ENCODE results near the gene SOX1.

The SOX1 gene

DNA sequence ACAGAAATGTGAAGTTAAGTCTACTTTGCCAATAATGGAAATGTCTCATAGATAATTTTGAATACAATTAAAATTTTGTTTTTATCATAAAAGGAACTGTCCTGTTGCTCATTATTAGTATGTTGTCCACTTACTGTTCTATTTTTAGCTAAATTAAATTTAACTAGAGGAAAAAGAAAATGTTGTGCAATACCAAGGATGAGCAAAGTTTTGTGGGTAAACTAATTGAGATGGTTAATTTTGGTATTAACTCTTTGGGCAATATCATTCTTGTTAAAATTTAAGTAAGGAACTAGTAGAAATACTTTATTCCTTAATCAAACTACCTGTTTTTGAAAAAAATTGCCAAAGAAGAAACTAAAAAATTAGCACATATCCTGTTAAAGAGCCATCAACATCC lies 43.5 kb downstream of the SOX1 start:
- no peak for DNase-seq

DNA sequence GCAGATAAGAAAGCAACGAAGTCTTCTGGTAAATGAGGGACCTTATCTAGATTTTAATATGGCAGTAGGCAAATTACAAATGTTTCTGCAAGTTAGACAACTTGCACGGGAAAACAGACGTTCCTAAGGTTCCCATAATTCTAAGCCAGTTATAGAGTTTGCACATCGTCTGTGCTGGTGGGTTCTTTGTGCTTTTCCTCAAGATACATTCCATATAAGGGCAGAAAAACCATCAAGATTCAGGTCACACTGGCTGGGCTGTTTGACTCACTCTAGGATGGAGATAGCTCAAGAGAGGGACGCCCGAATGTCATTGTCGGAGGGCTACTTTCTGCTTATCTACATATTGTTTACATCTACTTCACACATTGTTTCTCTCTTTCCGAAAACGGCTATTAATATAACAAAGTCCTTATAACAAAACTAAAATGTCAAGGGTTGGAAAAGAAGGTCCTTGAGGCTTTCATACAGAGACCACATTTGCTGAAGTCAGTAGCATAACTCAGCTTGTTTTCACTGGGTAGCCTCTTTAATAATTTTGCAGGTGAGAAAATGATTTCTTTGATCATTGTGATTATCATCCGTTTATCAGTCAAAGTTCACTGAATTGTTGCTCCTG lies 44.4 kb downstream of the SOX1 start:
- DNase-seq: no peak

DNA sequence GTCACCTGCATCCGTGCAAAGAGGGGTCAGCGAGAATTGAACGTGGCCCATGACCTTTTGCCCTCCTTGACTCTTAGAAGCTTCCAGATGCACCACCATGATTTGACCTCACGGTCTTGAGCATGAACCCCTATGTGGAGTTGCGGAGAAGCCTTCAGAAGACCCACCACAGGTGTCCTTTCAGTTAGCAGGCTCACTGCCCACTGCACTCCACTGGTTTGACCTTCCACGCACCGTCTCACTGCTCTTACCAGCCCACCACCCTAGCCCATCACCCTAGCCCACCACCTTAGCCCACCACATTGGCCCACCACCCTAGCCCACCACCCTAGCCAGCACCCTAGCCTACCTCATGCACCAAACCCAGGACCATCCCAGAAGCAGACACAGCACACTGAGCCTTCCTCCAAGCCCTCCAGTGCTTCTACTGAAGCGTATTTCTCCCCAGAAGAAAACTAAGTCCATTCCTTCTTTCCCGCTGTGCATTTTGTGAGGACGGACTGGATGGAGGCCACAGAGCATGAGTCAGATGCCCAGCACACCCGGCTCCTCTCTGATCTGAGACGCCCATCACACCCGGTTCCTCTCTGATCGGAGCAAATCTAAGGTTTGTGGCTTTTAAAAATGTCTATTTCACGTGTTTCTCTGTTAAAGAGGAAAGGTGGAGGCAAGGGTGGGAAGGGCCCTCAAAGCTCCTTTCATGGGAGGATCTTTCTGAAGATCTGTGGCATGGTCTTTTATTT lies 45.8 kb downstream of the SOX1 start:
- DNase-seq: no peak

DNA sequence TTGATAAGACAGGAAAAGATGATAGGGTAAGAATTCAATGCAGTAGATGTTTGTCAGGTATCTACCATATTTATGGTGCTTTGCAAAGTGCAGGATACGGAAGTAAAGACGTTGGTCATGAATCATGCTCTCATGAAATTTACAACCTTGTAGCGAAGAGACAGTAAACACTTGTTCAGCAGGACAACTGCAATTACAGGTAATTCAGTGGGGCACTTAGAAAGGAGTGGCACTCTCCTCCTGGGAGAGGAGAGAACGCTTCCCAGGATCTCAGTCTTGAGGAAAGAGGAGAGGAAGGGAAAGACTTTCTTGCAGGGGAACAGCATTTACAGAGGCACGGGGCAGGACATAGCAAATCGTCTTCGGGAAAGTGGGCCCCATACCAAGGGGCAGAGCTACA lies 46.4 kb downstream of the SOX1 start:
- DNase-seq: peak in 1 of 2 experiments; percentile 45

DNA sequence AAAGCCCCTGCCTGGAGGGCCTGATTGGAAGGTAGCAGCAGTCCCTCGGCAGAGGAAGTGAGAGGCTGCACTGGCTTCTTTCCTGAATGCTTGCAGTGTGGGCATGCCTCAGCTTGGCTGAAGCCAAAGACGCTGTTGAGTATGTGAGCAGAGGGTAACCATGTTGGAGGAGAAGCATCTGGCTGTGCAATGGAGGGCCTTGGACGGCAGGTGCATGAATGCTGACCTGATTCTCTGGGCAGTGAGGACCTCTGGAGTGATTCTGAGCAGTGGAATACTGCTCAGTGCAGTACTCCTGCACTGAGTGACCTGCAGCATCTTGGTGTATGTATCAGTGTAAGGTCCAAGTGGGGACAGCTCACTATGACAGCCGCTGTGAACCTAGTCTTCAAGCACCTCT lies 46.9 kb downstream of the SOX1 start:
- no peak for DNase-seq

DNA sequence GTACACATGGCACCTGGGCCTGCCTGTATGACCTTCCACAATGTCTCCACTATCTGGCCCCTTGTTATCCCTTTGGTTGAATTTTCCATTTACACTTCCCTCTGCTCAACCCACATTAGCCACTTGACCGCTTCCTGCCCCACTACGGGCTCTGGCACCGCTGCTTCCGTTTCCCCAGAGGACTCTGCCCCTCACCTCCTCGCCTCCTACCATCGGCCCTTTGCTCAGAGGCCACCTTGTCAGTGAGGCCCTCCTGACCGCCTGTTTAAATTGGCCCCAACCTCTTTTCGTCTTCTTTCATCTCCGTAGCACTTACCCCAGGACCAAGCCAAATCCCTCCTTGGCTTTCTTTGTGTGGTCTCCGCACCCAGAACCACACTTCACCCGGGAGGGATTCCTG lies 47.4 kb downstream of the SOX1 start:
- DNase-seq: no peak

DNA sequence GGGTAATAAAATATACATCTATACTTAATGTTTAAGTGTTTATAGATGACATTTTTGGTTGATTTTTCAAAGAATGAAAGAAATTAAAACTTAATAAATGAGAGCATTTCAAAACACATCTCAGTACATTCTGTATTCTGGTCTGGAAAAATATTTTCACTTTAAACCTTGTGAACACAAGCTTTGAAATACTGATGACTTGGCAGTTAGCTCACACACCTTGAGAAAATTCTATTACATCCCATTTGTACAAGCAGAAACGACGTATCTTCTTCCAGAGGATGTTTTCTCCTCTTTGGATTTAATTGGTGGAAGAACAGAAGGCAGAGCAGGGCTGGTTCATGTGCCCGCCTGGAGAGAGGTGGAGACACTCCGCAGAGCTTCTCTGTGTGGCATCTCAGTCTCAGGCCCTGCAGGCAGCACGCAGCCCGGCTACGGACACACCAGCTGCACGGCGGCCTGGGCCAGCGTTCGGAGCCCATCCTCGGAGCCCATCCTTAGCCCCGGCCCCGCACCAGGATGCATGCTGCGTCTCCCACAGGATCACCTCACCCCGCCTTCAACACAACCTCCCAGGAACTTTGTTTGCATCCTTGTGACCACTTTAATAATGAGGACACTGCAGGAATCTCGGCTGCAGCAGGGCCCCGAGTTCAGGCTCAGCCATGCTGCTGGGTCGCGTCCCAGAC lies 48.6 kb downstream of the SOX1 start:
- no peak for DNase-seq

DNA sequence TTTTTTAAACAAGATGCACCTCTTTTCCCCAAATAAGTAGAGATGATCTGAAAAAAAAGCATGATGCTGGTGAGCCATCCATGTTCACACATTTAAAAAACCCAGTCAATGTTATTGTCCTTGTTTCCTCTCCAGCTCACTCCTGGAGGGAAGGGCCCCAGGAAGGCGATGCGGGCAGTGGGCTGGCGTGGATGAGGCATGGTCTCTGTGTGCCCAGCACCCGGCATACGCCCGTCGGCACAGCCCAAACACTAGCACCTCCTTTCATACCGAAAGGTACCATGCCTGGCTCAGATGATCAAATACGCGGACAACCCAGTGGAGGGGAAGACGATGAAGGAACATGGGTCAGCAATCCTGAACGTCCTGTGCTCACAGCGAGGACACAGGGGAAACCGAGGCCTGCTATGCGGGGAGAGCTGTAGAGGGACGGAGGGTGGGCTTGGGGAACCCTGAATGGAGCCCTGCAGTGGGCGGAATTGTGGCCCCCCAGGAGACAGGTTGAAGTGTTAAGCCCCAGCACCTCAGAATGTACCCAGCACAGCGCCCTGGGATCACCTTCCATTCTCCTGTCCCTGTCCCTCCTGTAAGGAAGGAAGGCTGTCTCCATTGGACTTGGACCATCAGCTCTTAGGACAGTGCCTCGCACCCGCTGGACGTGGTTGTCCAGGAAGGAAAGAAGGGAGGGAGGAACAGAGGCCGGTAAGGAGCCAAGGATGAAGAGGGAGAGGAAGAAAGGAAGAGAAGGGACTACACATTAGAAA lies 49.4 kb downstream of the SOX1 start:
- DNase-seq: no peak

DNA sequence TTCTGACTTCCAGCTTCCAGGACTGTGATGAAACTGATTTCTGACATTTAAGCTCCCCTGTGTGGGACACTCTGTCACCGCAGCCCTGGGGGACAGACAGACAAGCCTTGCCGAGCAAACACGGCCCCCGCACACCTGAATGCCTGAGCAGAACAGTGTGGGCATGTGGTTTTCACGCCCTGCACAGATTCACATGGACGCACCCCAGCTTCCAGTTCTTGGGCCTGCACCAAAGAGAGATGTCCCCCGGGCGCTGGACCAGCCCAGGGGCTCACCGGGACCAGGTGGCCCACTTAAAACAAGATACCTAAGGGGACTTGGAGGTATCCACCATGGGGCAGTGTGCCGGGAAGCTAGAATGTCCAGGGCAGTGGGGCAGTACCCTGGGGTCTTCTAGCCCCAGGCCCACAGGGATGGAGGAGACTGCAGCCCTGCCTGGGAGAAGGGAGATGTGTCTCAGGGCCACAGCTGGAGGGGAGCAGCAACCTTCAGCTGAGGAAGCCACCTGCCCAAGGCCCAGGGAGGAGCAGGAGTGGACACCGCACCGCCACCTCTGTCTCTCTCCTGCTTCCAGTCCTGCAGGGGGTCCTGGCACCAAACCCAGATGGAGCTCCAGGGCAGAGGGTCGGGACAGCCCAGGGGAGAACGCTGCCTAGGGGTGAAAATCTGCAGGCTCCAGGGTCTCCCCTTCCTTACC lies 50.5 kb downstream of the SOX1 start:
- DNase-seq: no peak

DNA sequence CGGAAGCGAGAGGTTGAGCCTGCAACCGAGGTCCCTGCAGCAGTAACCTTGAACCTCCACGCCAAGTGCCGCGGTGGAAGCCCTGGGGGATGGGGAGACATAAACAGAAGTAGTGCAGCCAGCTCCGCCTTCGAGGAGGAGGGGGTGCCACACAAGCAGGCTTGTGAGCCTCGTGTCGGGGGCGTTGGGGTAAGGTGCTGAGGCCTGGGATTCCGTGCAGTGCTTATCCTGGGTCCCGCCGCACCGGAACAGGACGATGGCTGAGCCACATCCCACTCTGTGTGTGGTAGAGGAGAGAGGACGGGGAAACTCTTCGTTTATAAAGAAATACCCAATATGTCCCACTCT lies 51.0 kb downstream of the SOX1 start:
- no peak for DNase-seq

DNA sequence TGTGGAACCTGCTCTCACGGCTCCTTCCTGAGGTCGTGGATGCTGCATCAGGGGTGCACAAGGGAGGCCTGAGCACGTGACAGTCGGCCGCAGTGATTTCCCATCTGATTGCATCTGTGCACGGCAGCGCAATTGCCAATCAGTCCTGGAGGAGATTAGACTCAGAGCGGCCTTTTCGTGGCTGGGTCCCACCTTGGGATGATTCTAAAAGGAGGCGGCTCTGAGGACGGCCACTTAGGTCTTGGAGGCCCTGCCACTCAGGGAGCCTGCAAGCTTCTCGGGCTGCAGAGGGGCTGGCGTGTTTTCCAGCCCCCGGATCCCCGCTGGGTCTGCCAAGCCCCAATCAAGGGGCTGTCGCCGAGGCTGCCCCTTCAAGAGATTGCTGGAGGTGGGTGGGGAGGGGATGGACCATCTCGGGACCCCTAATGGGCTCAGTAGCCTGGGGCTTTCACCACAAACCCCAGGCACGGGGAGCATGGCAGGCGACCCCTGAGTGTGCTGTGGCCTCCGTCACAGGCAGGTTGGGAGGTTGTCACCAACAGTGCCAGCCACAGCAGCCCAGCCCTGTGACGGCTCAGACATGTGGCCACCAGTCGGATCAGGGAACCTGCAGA lies 51.6 kb downstream of the SOX1 start:
- no peak for DNase-seq

DNA sequence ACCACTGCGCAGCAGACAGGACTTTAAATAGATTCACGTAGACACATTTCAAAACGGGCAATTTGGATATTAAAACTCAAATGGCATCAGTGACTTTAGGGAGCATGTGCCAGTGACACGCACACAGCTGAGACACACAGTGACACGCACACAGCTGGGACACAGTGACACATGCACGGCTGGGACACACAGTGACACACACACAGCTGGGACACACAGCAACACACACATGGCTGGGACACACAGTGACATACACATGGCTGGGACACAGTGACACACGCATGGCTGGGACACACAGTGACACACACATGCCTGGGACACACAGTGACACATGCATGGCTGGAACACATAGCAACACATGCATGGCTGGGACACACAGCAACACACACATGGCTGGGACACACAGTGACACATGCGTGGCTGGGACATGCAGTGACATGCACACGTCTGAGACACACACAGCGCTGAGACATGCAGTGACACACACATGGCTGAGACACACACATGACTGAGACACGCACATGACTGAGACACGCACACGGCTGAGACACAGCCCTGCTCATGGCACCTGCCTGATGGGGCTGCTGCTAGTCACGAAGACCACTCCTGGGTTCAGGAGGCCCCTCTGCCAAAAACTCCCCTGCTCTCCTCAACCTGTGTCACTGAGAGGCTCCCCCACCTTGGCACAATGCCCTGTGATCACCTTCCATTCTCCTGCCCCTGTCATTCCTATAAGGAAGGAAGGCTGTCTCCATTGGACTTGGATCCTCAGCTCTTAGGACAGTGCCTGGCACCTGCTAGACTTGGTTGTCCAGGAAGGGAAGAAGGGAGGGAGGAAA lies 52.5 kb downstream of the SOX1 start:
- no peak for DNase-seq

DNA sequence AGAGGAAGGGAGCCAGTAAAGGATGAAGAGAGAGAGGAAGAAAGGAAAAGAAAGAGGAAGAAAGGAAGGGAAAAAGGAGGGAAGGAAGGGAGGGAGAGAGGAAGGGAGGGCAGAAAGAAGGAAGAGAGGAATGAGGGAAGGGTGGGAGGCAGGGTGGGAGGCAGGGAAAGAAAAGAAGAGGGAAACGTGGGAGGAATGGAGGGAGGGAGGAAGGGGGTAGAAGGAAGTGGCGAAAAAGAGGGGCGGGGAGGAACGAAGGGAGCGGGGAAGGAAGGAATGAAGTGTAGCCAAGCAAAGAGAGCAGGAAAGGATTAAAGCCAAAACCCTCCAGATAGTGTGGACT lies 53.1 kb downstream of the SOX1 start:
- DNase-seq: no peak

All from NCI-H1930 (cell line).